ENCODE data around the gene TARM1.
"Not testable (repeated sequence)": the region's sequence is repeated elsewhere in the genome, so short reads cannot be mapped to it uniquely, and the experiment has no call there.

TARM1 gene

DNA sequence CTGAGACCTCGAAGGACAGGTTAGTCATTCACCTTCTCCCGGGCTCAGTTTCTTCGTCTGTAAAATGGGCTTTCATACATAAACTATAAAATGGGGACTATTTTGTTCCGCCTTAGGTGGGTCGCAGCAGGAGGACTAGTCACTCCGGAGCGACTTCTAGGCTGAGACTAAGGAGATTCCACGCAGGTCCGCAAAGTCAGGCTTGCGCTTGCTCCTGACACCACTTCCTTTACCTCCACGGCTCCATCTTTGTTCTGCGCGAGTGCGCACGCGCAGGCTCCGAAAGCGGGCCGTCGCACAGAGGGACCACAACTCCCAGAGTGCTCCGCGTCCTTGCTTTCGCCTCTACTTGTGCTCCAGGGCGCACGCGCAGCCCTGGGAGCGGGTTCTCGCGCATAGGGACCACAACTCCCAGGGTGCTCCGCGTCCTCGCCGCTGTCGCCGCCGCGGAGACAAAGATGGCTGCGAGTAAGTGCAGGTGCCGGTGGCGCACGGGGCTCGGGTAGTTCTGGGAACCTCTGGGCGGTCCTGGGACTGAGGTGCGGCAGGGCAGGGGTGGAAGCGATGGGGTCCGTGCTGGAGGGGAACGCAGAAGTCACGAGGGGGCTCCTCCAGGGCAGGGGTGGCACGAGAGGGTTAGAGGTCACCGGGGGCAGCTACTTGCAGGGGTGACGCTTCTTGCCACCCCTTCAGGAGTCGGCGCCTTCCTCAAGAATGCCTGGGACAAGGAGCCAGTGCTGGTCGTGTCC lies 21.4 kb upstream of the TARM1 start, which contains the start of gene NDUFA3:
Gene NDUFA3 (plus strand): TSS at position 435 of the 749 bp plus-strand sequence. CDS start 24 bp downstream, at position 459.
- peak; percentile 97 for DNase-seq
- in situ Hi-C loops (cut with HindIII; ENCODE audit: low pct_ligation_motif_present, low pct_unique_long_range_greater_than_20kb, low sequenced_read_pairs): no loop called here

DNA sequence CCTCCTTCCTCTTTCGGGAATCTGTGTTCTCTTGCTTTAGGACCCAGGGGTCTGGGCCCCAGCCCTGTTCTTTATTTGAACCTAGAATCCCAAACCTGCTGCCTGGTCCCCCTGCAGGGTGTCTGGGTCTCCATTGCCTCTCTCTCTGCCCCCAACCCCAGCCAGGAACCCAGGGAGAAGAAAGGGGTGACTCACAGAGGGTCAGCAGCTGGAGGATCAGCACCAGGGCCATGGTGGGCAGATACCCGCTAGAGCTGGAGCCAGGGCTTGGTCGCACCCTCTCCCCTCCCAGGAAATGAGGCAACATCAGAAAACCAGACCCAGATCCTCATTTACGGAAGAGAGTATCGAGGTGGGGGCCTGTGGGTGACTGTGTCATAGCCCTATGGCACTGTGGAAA lies 19.4 kb upstream of the TARM1 start, which contains the start of gene OSCAR:
Gene OSCAR (minus strand): TSS at position 243 of the 400 bp plus-strand sequence. CDS start 11 bp downstream, at position 232.
- no peak for DNase-seq
- in situ Hi-C loops (cut with HindIII; ENCODE audit: low pct_ligation_motif_present, low pct_unique_long_range_greater_than_20kb, low sequenced_read_pairs): no loop called here

DNA sequence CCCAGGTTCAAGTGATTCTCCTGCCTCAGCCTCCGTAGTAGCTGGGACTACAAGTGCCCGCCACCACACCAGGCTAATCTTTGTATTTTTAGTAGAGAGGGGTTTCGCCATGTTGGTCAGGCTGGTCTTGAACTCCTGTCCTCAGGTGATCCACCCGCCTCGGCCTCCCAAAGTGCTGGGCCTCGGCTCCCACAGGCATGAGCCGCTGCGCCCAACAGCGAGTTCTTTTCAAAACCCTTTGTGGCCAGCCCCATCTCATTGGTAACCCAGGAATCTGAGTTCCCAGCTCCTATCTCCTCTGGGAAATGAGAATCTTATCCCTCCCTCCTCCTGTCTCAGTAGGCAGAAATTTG lies 18.7 kb upstream of the TARM1 start:
- DNase-seq; in situ Hi-C loops (cut with HindIII; ENCODE audit: low pct_ligation_motif_present, low pct_unique_long_range_greater_than_20kb, low sequenced_read_pairs): not testable (repeated sequence)

DNA sequence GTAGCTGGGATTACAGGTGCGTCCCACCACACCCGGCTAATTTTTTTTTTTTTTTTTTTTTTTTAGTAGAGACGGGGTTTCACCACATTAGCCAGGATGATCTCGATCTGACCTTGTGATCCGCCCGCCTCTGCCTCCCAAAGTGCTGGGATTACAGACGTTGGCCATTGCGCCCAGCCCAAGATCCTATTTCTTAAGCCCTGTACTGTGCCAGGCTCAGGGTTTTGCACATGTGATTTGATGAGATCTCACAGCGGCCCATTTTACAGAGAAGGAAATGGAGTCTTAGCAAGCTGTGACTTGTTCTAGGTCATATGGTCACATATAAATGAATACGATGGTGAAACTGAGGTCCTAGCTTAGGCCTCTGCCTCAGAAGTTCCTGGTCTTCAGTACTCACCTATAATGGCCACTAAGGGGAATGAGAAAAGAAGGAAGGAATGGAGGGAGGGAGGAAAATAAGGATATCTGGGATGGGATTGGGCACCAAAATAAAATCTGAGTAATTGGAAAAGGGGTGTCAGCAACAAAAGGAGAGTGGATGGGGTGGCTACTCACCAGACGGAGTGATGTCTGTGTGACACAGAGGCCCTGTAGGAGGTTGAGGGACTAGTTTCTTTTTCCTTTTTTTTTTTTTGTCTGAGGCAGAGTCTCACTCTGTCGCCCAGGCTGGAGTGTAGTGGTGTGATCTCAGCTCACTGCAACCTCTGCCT lies 18.2 kb upstream of the TARM1 start:
- in situ Hi-C loops (cut with HindIII; ENCODE audit: low pct_ligation_motif_present, low pct_unique_long_range_greater_than_20kb, low sequenced_read_pairs): no loop called here
- no peak for DNase-seq

DNA sequence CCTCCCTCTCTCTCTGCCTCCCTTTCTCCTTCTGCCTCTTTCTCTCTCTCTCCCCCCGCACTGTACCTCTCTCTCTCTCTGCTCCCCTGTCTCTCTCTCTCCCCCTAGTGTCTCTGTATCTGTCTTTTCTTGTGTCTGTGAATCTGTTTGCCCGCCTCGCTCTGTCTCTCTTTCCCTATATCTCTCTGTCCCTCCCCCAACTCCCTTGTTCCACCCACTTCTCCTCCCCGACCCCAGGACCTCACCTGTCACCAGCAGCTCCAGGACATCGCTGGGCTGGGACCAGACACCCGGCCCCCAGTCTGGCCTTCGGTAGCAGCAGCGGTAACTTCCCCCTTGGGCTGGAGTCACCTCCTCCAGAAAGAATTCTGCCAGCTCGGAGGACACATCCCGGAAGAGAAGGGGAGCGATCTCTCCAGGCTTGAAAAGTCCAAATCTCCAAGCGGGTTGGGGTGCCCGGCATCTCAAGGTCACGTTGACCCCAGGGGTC lies 15.5 kb upstream of the TARM1 start:
- no peak for DNase-seq
- in situ Hi-C loops (cut with HindIII; ENCODE audit: low pct_ligation_motif_present, low pct_unique_long_range_greater_than_20kb, low sequenced_read_pairs): no loop called here

DNA sequence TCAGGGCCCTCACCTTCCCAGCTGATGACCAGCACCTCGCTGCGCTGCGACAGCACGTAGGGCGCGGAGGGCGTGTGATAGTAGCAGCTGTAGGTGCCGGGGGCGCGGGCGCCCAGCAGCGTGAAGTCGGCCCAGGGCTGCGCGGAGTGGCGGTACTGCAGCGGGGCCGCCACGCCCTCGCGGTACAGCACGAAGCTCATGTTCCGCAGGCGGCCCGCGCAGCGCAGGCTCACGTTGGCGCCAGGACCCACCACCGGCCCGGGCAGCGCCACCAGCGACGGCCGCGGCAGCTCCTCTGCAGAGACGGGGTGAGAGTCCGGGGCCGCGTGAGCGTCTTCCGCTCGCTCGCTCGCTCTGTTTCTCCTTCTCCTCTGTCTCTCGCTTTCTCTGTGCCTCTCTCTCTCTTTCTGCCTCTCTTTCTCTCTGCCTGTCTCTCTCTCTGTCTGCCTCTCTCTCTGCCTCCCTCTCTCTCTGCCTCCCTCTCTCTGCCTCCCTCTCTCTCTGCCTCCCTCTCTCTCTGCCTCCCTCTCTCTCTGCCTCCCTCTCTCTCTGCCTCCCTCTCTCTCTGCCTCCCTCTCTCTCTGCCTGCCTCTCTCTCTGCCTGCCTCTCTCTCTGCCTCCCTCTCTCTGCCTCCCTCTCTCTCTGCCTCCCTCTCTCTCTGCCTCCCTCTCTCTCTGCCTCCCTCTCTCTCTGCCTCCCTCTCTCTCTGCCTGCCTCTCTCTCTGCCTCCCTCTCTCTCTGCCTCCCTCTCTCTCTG lies 14.9 kb upstream of the TARM1 start:
- in situ Hi-C loops (cut with HindIII; ENCODE audit: low pct_ligation_motif_present, low pct_unique_long_range_greater_than_20kb, low sequenced_read_pairs); DNase-seq: not testable (repeated sequence)

DNA sequence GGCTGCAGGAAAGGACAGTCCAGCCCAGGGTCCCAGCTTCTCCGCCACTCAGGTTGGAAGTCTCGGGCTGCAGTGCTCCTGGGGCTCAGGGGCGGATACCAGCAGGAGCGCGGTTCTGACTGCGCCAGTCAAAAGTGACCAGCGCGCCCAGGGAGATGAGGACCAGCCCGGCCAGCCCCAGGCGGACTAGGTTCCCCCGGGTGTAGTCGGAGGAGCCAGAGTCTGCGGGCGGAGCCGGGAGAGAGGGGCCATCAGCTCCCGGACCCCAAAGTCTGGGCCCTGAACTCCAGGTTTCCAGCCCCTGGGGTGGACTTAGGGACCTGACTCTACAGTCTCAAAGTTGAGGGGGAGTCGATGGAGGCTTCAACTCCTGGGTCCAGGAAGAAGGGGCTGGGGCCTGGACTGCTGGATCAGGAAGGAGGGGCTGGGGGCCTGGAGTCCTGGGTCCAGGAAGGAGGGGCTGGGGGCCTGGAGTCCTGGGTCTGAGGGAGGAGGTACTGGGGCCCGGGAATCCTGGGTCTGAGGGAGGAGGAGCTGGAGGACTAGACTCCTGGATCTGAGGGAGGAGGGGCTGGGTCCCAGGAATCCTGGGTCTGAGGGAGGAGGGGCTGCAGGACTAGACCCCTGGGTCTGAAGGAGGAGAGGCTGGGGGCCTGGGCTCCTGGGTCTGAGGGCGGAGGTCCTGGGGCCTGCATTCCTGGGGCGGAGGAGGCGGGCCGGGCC lies 14.1 kb upstream of the TARM1 start:
- in situ Hi-C loops (cut with HindIII; ENCODE audit: low pct_ligation_motif_present, low pct_unique_long_range_greater_than_20kb, low sequenced_read_pairs): no loop called here
- DNase-seq: no peak

DNA sequence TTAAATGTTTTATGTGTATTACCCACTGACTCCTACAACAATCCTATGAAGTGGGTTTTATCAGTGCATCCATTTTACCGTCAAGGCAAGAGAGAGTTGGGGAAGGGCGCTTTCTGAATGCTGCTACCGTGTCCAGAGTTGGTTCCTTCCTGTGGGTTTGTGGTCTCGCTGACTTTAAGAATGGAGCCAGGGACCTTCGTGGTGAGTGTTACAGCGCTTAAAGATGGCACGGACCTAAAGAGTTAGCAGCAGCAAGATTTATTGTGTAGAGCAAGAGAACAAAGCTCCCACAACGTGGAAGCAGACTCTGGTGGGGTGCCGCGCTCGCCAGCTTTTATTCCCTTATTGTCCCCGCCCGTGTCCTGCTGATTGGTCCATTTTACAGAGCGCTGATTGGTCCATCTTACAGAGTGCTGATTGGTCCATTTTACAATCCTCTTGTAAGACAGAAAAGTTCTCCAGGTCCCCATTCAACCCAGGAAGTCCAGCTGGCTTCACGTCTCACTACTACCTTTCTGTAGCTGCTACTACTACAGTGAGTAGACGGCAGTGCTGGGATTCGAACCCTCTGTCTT lies 13.3 kb upstream of the TARM1 start:
- no peak for DNase-seq
- in situ Hi-C loops (cut with HindIII; ENCODE audit: low pct_ligation_motif_present, low pct_unique_long_range_greater_than_20kb, low sequenced_read_pairs): no loop called here

DNA sequence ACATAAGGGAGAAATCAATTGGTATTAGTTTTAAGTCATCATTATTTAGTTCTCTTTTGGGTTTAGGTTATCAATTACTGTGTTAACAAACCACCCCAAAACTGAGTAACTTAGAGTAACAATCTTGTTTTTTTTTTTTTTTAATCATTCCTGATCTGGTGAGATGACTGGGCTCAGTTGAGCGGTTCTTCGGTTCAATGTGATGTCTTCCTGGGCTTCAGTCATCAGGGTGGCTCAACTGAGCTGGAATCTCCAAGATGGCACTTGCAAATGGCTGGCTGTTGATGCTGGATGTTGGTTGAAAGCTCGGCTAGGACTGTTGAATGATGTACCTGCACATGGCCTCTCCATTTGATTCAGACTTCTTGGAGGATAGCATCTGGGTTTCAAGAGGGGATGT lies 3.2 kb upstream of the TARM1 start:
- DNase-seq: no peak
- in situ Hi-C loops (cut with HindIII; ENCODE audit: low pct_ligation_motif_present, low pct_unique_long_range_greater_than_20kb, low sequenced_read_pairs): no loop called here

DNA sequence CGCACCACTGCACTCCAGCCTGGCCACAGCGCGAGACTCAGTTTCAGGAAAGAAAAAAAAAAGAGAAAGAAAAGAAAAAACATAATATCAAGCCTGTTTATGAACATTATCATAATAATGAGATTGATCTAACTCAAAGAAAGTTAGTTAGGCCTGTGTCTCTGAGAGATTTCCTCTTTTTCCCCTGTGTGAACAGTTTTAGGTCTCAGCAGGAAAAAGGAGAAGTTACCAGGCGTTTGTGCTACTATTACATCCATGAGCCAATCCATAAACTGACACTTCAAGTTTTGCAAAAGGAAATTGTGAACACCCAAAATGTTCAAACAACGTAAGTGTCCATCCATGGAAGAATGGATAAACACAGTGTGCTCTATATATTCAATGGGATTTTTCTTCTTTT lies 3.8 kb downstream of the TARM1 start:
- DNase-seq: no peak
- in situ Hi-C loops (cut with HindIII; ENCODE audit: low pct_ligation_motif_present, low pct_unique_long_range_greater_than_20kb, low sequenced_read_pairs): no loop called here

DNA sequence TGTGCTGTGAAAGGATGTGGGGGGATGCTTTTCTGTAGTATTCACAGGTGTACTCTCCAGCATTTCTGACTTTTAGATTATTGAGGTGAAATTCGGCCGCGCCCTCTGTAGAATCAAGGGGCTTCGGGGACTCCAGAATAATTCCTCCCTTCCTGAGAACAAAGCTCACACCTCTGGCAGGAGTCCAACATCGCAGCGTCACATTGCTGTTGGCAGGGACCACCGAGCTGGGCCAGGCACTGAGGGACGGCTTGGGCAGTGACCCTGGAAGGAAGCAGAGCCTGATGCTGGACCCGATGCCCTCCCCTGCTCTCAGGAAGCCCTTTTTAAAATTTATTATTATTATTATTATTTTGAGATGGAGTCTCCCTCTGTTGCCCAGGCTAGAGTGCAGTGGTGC lies 6.3 kb downstream of the TARM1 start:
- DNase-seq: no peak
- in situ Hi-C loops (cut with HindIII; ENCODE audit: low pct_ligation_motif_present, low pct_unique_long_range_greater_than_20kb, low sequenced_read_pairs): no loop called here

DNA sequence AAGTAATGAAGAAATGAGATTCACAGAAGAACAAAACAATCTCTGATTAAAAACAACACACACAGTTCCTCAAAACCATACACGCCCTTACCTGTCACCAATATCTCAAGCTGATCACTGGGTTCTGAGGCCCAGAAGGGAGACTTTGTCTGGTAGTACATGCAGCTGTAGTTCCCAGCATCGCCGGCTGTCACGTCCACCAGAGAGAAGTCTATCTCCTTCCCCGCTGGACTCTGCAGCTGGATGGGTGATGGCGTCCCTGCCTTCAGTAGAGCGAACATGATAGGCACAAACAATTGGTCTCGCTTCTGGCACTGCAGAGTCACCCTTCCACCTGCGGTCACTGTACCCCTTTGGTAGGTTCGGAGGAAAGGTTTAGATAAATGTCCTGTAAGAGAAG lies 7.3 kb downstream of the TARM1 start:
- no peak for DNase-seq
- in situ Hi-C loops (cut with HindIII; ENCODE audit: low pct_ligation_motif_present, low pct_unique_long_range_greater_than_20kb, low sequenced_read_pairs): no loop called here

DNA sequence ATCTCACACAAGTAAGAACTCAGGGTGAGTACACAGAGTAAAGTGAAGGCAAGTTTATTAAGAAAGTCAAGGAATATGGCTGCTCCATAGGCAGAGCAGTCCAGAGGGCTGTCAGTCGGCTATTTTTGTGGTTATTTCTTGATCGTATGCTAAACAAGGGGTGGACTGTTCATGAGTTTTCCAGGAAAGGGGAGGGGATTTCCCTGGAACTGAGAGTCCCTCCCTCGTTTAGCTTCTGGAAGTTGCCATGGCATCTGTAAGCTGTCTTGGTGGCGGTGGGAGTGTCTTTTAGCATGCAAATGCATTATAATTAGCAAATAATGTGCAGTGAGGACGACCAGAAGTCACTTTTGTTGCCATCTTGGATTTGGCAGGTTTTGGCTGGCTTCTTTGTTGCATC lies 11.7 kb downstream of the TARM1 start:
- in situ Hi-C loops (cut with HindIII; ENCODE audit: low pct_ligation_motif_present, low pct_unique_long_range_greater_than_20kb, low sequenced_read_pairs): no loop called here
- no peak for DNase-seq

DNA sequence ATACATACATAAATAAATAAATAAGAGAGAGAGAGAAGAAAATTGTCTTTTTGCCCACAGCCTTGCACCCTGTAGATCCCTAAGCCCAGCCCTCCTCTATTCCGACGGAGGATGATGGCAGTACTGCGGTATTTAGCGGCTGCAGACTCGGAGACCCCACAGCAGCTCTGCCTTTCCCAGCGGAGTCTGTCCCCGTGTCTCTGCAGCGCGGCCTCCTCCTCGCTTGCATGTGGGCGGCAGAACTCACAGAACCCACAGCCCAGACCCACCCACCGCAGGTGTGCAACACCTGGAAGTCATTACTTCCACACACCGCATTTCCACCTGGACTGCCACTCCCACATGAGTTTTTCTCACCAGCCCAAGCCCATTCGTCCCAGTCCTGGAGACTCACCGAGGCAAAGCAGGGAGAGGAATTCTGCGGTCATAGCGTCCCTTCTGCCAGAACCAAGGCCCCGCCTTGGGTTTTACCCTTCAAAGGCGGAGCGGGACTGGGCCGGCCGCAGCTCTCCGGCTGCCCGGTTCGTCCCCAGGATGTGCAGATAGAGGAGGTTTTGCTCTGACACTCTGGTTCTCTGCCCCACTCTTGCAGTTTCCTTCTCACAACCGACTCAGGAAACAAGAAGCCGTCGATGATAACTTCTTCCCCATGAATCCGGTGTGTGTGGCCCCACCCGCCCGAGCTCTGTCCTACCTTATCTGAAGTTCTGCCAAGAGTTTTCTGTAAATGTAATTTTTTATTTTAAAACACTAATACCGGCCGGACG lies 17.6 kb downstream of the TARM1 start, which contains the start of gene VSTM1:
Gene VSTM1 (minus strand): TSS at position 548 of the 767 bp plus-strand sequence. CDS start 120 bp downstream, at position 428.
- in situ Hi-C loops (cut with HindIII; ENCODE audit: low pct_ligation_motif_present, low pct_unique_long_range_greater_than_20kb, low sequenced_read_pairs): no loop called here
- DNase-seq: no peak

DNA sequence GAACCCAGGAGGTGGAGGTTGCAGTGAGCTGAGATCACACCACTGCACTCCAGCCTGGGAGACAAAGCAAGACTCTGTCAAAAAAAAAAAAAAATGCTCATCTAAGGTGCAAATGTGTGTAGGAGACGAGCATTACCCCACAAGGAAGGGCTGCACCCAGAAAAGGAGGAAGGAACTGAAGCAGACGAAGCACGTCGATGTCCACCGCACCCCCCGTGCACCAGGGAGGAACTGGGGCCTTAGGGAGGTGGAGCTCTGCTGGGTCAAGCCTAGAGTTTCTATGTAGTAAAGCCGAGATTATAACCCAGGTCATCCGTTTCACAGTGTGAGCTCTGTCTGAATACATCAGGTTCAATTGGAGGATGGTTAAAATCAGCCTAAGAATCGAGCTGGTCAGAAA lies 18.5 kb downstream of the TARM1 start:
- in situ Hi-C loops (cut with HindIII; ENCODE audit: low pct_ligation_motif_present, low pct_unique_long_range_greater_than_20kb, low sequenced_read_pairs): no loop called here
- DNase-seq: no peak

DNA sequence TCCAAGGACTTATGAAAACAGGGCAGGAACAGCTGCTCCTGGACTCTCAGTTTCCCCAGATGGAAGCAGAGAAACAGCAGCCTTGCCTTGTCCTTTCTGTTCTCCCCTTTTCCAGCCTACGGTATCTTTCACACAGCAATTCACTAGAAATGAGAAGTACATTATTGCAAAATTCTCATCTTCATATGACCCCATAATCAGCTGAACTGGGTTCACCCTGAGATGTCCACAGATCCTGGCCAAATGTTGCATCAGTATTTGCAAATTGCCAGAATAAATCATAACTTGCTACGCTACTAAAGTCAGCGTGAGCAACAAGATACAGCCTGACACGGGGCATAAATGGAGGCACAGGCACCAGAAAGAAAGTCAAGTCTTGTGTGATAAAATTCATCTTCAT lies 33.5 kb downstream of the TARM1 start:
- in situ Hi-C loops (cut with HindIII; ENCODE audit: low pct_ligation_motif_present, low pct_unique_long_range_greater_than_20kb, low sequenced_read_pairs): loop anchor here (25.0 kb wide), 1 partner anchor 110 kb away; no protein-coding TSS in a partner anchor
- DNase-seq: no peak

DNA sequence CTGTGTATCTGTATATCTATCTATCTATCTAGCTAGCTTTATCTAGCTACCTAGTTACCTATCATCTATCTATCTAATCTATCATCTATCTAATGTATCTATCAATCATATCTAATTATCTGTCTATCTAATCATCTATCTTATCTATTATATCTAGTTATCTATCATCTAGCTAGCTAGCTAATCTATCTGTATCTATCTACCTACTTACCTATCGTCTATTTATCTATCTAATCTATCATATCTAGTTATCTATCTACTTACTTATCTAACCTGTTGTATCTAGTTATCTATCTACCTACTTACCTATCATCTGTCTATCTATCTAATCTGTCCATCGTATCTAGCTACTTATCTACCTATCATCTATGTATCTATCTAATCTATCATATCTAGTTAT lies 35.4 kb downstream of the TARM1 start:
- in situ Hi-C loops (cut with HindIII; ENCODE audit: low pct_ligation_motif_present, low pct_unique_long_range_greater_than_20kb, low sequenced_read_pairs): loop anchor here (25.0 kb wide), 1 partner anchor 108 kb away; no protein-coding TSS in a partner anchor
- DNase-seq: no peak
